BE2C (cell line): ENCODE measurements around the gene GPI.

Experiments used
- DNase-seq: peaks from one replicate; pipeline ENCODE4 v3.0.0-alpha.2; 2020
- H3K27me3 ChIP-seq: fragments of 250-450 bp; sonication (Bioruptor Pico); 2 replicates; pipeline ENCODE4 v1.5.1; 2020; ENCODE audit warnings: mild to moderate bottlenecking
- H3K36me3 ChIP-seq: fragments of 250-450 bp; sonication (Bioruptor Pico); 2 replicates; pipeline ENCODE4 v1.5.1; 2020; ENCODE audit warnings: mild to moderate bottlenecking
- H3K4me1 ChIP-seq: fragments of 250-450 bp; sonication (Bioruptor Pico); 2 replicates; pipeline ENCODE4 v1.5.1; 2020
- H3K4me3 ChIP-seq: 2 replicates; pipeline ENCODE4 v1.5.1; 2011; ENCODE audit warnings: low read depth, low read length
- H3K9me3 ChIP-seq: fragments of 250-450 bp; sonication (Bioruptor Pico); 2 replicates; pipeline ENCODE4 v1.5.1; 2020
- CTCF ChIP-seq: IDR thresholded peaks from 2 replicates; pipeline ENCODE4 v1.5.1; 2012; ENCODE audit warnings: mild to moderate bottlenecking, low read depth, low read length

The GPI gene

GRCh38 chr19:34409189-34410164, 44.5 kb downstream of the GPI start:
- TF ChIP-seq CTCF, result no peak
- Histone ChIP-seq H3K4me3 (no peak overlapping the region), H3K4me1 (no peaks in the 10 kb centered on the region), H3K36me3 (peaks cover 33% of the 10 kb centered on the region), H3K27me3 (no peaks in the 10 kb centered on the region), H3K9me3 (no peaks in the 10 kb centered on the region)
- DNase-seq, result no peak

GRCh38 chr19:34411216-34411615, 46.2 kb downstream of the GPI start:
- H3K4me1 ChIP-seq, result no peaks in the 10 kb centered on the region

GRCh38 chr19:34416021-34416545, 51.1 kb downstream of the GPI start:
- no peak overlapping the region for H3K4me3 ChIP-seq
- no peaks in the 10 kb centered on the region for H3K4me1 ChIP-seq
- peaks cover 44% of the 10 kb centered on the region for H3K36me3 ChIP-seq
- no peak for DNase-seq
- no peaks in the 10 kb centered on the region for H3K9me3 ChIP-seq
- H3K27me3 ChIP-seq, result no peaks in the 10 kb centered on the region
- no peak for TF ChIP-seq CTCF

More at GRCh38 chr19:34411216-34411615, 46.2 kb downstream of the GPI start:
- H3K27me3 ChIP-seq, result no peaks in the 10 kb centered on the region
- no peak for DNase-seq
- no peaks in the 10 kb centered on the region for H3K9me3 ChIP-seq
- H3K4me3 ChIP-seq, result no peak overlapping the region
- H3K36me3 ChIP-seq, result peaks cover 49% of the 10 kb centered on the region
- TF ChIP-seq CTCF, result no peak

GRCh38 chr19:34418300-34418699, 53.3 kb downstream of the GPI start:
- Histone ChIP-seq H3K4me1 (no peaks in the 10 kb centered on the region), H3K4me3 (no peak overlapping the region), H3K36me3 (peaks cover 39% of the 10 kb centered on the region), H3K9me3 (no peaks in the 10 kb centered on the region), H3K27me3 (no peaks in the 10 kb centered on the region)
- DNase-seq, result no peak
- no peak for TF ChIP-seq CTCF

GRCh38 chr19:34426096-34426661, 61.2 kb downstream of the GPI start:
- H3K9me3 ChIP-seq, result no peaks in the 10 kb centered on the region
- peaks cover under 1% of the 10 kb centered on the region; the same call in 1 of the 2 replicates for H3K36me3 ChIP-seq
- TF ChIP-seq CTCF, result no peak
- H3K27me3 ChIP-seq, result no peaks in the 10 kb centered on the region
- no peak for DNase-seq
- no peaks in the 10 kb centered on the region for H3K4me1 ChIP-seq
- H3K4me3 ChIP-seq, result no peak overlapping the region
